HS-5 (cell line): ENCODE data around the gene CMA1.

Experiments
- DNase-seq: peaks from one replicate; pipeline ENCODE4 v3.0.0-alpha.2; 2012; ENCODE audit warnings: low read depth

CMA1 gene

GRCh38 chr14:24465805-24466204, 42.3 kb downstream of the CMA1 start:
- DNase-seq = no peak

GRCh38 chr14:24465368-24465767, 42.7 kb downstream of the CMA1 start:
- DNase-seq = no peak

GRCh38 chr14:24463884-24464785, 43.9 kb downstream of the CMA1 start:
- DNase-seq = no peak

- DNase-seq = no peak
Observed at GRCh38 chr14:24463017-24463883, 44.8 kb downstream of the CMA1 start.

- no peak for DNase-seq
Observed at GRCh38 chr14:24461336-24461735, 46.7 kb downstream of the CMA1 start.

- no peak for DNase-seq
Observed at GRCh38 chr14:24459331-24459730, 48.7 kb downstream of the CMA1 start.

- no peak for DNase-seq
Observed at GRCh38 chr14:24458736-24459135, 49.3 kb downstream of the CMA1 start.

GRCh38 chr14:24456980-24457379, 51.1 kb downstream of the CMA1 start:
- no peak for DNase-seq
